ENCODE measurements around the gene TMTC2.

TMTC2 gene

DNA sequence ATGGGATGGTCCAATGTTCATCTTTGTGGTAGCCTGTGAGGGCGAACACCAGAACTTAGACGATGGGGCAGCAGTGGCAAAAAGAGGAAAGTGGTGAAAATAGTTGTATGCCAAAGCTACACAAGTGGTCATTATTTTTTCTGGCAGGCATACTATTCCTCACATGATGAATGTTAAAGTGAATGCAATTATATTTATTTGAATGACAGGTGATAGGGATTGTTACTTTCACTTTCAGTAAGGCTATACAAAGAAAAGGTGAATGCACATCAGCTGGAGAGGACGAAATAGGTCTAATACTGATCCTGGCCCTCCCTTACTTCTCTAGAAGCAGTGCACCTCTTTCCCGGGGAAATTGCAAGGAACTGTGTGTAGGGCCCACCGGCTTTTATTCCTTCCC, 470.1 kb downstream of the TMTC2 start:
- no peak for DNase-seq

DNA sequence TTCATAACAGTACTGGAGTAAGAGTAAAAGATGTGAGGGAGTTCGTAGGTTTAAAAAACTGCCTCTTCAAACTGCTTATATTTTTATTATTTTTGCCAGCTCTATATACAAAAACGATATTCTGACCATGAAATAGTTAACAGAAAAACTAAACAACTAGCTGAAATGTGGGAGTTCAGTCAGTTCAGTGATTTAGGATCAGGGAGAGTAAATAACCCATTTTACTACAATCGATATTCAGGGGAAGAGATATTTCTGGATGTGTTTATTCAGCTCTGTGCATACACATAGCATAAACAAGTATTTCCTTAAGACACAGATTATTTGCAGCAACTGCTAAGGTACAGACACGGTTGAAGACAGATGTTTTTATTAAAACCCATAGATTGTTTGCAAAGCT, 470.9 kb downstream of the TMTC2 start:
- DNase-seq: no peak

- no peak for DNase-seq
These were observed 472.0 kb downstream of the TMTC2 start for GRCh38 chr12:83158613-83159207.

DNA sequence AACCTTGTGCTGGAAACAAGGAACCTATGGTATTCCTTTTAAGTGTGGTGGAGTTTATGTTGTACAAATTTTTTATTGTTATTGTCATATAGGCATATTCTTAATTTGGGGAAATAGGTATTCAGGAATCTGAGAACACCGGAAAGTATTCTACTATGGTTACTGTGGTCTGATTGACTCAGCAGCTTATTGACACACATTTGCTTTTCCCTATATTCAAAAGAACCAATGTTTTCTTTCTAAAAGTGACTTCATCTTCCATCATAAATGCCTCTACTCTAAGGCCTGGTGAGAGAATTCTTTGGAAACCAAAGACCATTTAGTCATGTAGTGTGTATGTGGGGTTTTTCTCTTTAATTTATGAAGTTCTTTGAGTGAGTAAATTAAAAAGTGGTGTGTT, 474.8 kb downstream of the TMTC2 start:
- DNase-seq: no peak

- DNase-seq: no peak
These were observed 482.0 kb downstream of the TMTC2 start for GRCh38 chr12:83168751-83169150.

DNA sequence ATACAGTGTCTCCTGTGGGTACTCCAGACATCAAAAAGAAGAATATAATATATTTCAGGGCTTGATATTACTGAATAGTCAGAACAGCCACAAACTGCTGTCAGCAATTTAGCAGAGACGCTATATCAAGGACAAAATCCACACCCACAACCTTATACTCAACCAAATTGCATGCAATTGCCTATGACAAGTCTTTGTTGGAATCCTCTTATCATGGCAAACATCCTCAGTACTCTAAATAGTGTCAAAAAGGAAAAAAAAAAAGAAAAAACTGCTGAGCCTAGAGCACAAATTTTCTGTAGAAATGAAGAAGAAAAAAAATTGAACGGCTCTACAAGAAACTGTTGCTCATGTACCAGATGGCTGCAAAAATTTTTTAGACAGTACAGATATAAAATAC, 485.7 kb downstream of the TMTC2 start:
- DNase-seq: no peak

DNA sequence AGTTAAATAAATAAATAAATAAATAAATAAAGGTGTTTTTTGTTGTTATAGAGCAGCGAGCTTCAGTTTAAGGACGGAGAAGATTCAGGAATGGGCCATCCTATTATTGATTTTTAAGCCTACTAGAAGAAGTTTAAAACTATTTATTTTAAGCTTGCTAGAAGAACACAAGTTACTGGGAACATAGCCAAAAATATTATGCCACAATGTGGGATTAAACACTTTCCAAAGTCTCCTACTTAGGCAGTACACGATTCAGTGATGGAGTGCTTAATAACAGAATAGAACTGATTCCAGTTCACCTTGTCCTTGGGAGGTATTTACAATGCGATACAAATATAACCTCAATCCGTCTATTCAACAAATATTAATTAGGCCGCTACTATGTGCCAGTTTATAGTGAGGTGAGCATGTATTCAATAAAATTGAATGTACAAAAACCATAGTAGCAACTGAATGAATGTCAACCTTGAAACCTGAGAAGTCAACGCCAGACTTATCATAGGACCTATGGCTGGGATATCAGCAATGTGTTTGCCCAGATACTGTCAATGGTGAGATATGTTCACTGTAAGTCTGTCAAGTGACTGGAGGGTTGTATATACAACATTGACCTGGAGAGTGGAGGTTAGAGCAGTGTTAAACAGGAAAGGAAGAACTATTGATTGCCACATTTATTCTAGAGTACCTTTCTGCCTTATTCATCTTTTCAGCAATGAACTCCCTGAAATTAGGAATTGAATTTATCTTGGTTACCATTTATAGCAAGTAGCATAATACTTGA, 486.4 kb downstream of the TMTC2 start:
- no peak for DNase-seq

- DNase-seq: no peak
These were observed 493.3 kb downstream of the TMTC2 start for GRCh38 chr12:83179999-83180398.

DNA sequence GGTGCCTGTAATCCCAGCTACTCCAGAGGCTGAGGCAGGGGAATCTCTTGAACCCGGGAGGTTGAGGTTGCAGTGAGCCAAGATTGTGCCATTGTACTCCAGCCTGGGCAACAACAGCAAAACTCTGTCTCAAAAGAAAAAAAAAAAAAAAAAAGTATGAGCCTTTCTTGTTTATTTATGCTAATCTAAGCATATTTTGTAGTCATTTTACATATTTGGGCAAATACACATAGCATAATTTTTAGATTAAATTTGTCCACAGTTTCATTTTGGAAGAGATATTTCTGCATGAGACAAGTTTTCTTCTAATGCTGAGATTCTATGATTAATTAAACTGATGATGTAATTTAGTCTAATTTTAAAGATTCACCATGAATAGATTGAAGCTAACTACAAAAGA, 494.4 kb downstream of the TMTC2 start:
- no peak for DNase-seq

- no peak for DNase-seq
These were observed 496.4 kb downstream of the TMTC2 start for GRCh38 chr12:83183132-83183531.
